HAP-1 (cell line): ENCODE measurements around the gene HAUS5.

Experiments
- DNase-seq, 2 experiments: peaks; one replicate each; pipeline ENCODE4 v3.0.0-alpha.2; 2016 to 2020; ENCODE audit warnings: low spot score in 2 of 2
- H3K27me3 ChIP-seq: fragments of 250-450 bp; sonication (Bioruptor Pico); 2 replicates; pipeline ENCODE4 v1.5.1; 2020; ENCODE audit warnings: low read depth, mild to moderate bottlenecking, moderate library complexity
- H3K36me3 ChIP-seq: fragments of 250-450 bp; sonication (Bioruptor Pico); replicated peaks from 2 replicates; pipeline ENCODE4 v1.5.1; 2020; ENCODE audit warnings: mild to moderate bottlenecking
- H3K4me1 ChIP-seq: fragments of 250-450 bp; sonication (Bioruptor Pico); 2 replicates; pipeline ENCODE4 v1.5.1; 2020; ENCODE audit warnings: mild to moderate bottlenecking
- H3K4me3 ChIP-seq: fragments of 250-450 bp; sonication (Bioruptor Pico); 2 replicates; pipeline ENCODE4 v1.5.1; 2020; ENCODE audit warnings: mild to moderate bottlenecking, moderate library complexity
- H3K9me3 ChIP-seq: fragments of 250-450 bp; sonication (Bioruptor Pico); 2 replicates; pipeline ENCODE4 v1.5.1; 2020; ENCODE audit warnings: mild to moderate bottlenecking, moderate library complexity
- in situ Hi-C: fragments of 300-500 bp; cut with MboI; formaldehyde crosslinking; loops from 3 replicates; pipeline ENCODE4 v1.14.3; 2020; ENCODE audit warnings: low sequenced_read_pairs, inconsistent platforms, mixed read lengths

HAUS5 gene

GRCh38 chr19:35656700-35657099 lies 44.2 kb downstream of the HAUS5 start:
- Histone ChIP-seq H3K4me1 (no peaks in the 10 kb centered on the region), H3K4me3 (no peak overlapping the region), H3K9me3 (no peaks in the 10 kb centered on the region), H3K36me3 (peaks cover 57% of the 10 kb centered on the region), H3K27me3 (no peaks in the 10 kb centered on the region)
- in situ Hi-C loops: no loop called here
- no peak for DNase-seq

- Histone ChIP-seq H3K4me3 (no peak overlapping the region), H3K4me1 (no peaks in the 10 kb centered on the region), H3K36me3 (peaks cover 50% of the 10 kb centered on the region), H3K9me3 (no peaks in the 10 kb centered on the region), H3K27me3 (no peaks in the 10 kb centered on the region)
- no peak for DNase-seq
- in situ Hi-C loops: no loop called here
Measured at GRCh38 chr19:35657904-35658700, 45.6 kb downstream of the HAUS5 start.

GRCh38 chr19:35661995-35662340 lies 49.4 kb downstream of the HAUS5 start:
- no peak for DNase-seq
- in situ Hi-C loops: no loop called here
- no peaks in the 10 kb centered on the region for H3K27me3 ChIP-seq
- no peaks in the 10 kb centered on the region for H3K9me3 ChIP-seq
- no peak overlapping the region for H3K4me3 ChIP-seq
- peaks cover 15% of the 10 kb centered on the region for H3K36me3 ChIP-seq
- peaks cover 4% of the 10 kb centered on the region for H3K4me1 ChIP-seq

- Histone ChIP-seq H3K4me3 (no peak overlapping the region), H3K36me3 (no peaks in the 10 kb centered on the region), H3K4me1 (peaks cover 4% of the 10 kb centered on the region), H3K9me3 (no peaks in the 10 kb centered on the region), H3K27me3 (0 out of 2 replicates have a peak, but pooled peaks cover 1% of the 10 kb centered on the region)
- in situ Hi-C loops: no loop called here
- DNase-seq: no peak
Measured at GRCh38 chr19:35663981-35664380, 51.4 kb downstream of the HAUS5 start.

DNA sequence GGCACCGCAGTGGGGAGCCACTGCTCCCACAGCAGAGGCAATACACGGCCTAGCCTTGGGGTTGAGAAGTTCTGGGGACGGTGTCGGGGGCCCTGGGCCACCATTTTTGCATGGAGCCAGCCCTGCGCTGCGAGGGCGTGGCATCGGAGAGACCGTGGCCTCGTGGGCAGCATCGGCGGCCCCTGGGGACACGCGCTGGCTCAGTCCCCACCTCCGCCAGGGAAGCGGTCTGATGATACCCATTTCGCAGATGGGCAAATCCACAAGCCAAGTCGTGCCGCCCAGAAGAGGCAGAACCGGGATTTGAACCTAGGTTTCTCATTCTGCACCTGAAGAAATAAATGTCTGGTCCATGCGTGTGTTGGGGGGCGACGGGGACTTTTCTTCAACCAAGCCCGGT lies 52.6 kb downstream of the HAUS5 start:
- in situ Hi-C loops: no loop called here
- no peak overlapping the region for H3K4me3 ChIP-seq
- no peaks in the 10 kb centered on the region for H3K36me3 ChIP-seq
- peaks cover 4% of the 10 kb centered on the region for H3K4me1 ChIP-seq
- H3K27me3 ChIP-seq: peaks cover 9% of the 10 kb centered on the region; the same call in 1 of the 2 replicates
- DNase-seq: no peak
- H3K9me3 ChIP-seq: no peaks in the 10 kb centered on the region

DNA sequence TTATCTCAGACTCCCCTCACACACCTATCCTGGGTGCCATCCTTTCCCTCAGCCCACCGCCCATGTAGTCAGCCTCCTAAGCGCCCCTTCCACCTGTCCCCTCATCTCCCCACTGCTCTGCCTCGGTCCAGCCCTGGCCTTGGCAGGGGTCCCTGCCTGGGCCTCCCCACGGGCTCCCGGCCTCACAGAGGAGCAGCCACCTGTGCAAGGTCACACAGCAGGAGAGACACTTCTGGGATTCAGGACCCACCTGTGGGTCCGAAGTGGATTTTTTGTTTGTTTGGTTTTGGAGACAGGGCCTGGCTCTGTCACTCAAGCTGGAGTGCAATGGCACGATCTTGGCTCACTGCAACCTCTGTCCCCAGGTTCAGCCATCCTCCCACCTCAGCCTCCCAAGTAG lies 53.1 kb downstream of the HAUS5 start:
- in situ Hi-C loops: no loop called here

DNA sequence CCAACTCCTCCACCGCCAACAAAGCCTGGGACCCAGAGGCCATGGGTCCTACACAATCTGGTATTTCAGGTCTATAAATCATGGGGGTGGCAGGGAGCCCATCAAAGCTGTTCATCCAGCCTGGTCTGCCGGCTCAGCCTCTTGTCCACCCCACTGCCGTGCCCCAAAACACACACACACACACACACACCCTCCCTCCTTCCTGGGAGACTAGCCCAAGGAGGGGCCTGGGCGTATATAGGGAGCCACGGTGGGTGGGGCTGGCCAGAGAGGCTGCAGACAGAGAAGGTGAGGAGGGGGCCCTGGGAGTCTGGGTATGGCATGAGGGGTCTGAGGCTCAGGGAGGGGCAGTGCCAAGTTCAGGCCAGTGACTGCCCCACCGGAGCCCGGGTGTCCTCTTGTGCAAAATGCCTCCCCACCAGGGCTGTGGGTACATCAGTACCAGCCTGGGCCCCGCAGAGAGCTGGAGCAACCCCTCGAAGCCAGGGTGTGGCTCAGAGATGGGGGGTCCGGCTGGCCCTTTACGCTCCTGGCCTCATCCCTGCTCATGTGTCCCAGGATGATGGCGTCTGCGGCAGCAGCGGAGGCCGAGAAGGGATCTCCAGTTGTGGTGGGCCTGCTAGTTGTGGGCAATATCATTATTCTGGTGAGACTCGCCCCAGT lies 53.8 kb downstream of the HAUS5 start, which contains the start of gene UPK1A:
Gene UPK1A (plus strand): TSS at position 267 of the 663 bp plus-strand sequence. CDS start 296 bp downstream, at position 563.
- Histone ChIP-seq H3K36me3 (no peaks in the 10 kb centered on the region), H3K4me3 (no peak within 1 kb of the TSS)
- no peak for DNase-seq

More for the DNA sequence above, 53.1 kb downstream of the HAUS5 start:
- Histone ChIP-seq H3K27me3 (peaks cover 9% of the 10 kb centered on the region; the same call in 1 of the 2 replicates), H3K36me3 (no peaks in the 10 kb centered on the region), H3K4me1 (peaks cover 4% of the 10 kb centered on the region), H3K4me3 (no peak overlapping the region), H3K9me3 (no peaks in the 10 kb centered on the region)
- DNase-seq: no peak

GRCh38 chr19:35669566-35669965 lies 57.0 kb downstream of the HAUS5 start:
- no peak for DNase-seq
- Histone ChIP-seq H3K4me3 (no peak overlapping the region), H3K4me1 (0 out of 2 replicates have a peak, but pooled peaks cover 2% of the 10 kb centered on the region), H3K9me3 (no peaks in the 10 kb centered on the region), H3K36me3 (no peaks in the 10 kb centered on the region), H3K27me3 (peaks cover 21% of the 10 kb centered on the region; the same call in 1 of the 2 replicates)
- in situ Hi-C loops: no loop called here

More for the DNA sequence above, 53.8 kb downstream of the HAUS5 start, which contains the start of gene UPK1A:
- Histone ChIP-seq H3K9me3 (no peaks in the 10 kb centered on the region), H3K4me1 (peaks cover 4% of the 10 kb centered on the region), H3K27me3 (peaks cover 14% of the 10 kb centered on the region; the same call in 1 of the 2 replicates)
- in situ Hi-C loops: no loop called here

DNA sequence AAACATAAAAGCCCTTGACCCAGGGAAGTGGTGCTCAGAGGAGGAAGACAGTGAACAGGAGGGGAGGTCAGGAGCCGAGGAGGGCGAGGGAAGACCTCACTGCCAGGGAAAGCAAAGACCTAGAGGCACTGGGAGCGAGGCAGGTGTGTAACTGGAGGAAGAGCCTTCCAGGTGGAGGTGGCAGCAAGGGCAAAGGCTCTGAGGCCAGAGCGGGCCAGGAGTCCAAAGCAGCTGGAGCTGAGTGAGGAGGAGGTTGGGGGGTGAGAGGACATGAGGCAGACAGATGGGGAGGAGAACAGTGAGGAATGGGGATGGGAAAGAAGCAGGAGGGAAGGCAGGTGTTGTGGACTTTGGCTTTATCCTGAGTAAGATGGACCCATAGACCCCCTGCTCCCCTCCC lies 57.4 kb downstream of the HAUS5 start:
- DNase-seq: no peak
- H3K9me3 ChIP-seq: no peaks in the 10 kb centered on the region
- 0 out of 2 replicates have a peak, but pooled peaks cover 2% of the 10 kb centered on the region for H3K4me1 ChIP-seq
- in situ Hi-C loops: no loop called here
- no peaks in the 10 kb centered on the region for H3K36me3 ChIP-seq
- H3K4me3 ChIP-seq: no peak overlapping the region
- H3K27me3 ChIP-seq: peaks cover 21% of the 10 kb centered on the region; the same call in 1 of the 2 replicates

DNA sequence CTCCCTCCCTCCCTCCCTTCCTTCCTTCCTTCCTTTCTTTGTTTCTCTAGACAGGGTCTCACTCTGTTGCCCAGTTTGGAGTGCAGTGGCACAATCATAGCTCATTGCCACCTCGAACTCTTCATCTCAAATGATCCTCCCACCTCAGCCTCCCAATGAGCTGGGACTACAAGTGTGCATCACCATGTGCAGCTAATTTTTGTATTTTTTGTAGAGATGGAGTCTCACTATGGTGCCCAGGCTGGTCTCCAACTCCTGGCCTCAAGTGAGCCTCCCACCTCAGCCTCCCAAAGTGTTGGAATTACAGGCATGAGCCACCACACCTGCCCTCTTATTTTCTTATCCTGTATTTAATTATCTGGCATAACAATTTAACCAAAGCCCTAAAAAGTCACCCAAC lies 58.2 kb downstream of the HAUS5 start:
- in situ Hi-C loops: no loop called here
- H3K4me3 ChIP-seq: no peak overlapping the region

GRCh38 chr19:35671818-35672217 lies 59.3 kb downstream of the HAUS5 start:
- no peaks in the 10 kb centered on the region for H3K36me3 ChIP-seq
- H3K4me3 ChIP-seq: no peak overlapping the region
- no peaks in the 10 kb centered on the region for H3K9me3 ChIP-seq
- in situ Hi-C loops: no loop called here
- H3K4me1 ChIP-seq: 0 out of 2 replicates have a peak, but pooled peaks cover 2% of the 10 kb centered on the region
- H3K27me3 ChIP-seq: peaks cover 21% of the 10 kb centered on the region; the same call in 1 of the 2 replicates
- DNase-seq: no peak

More for the DNA sequence above, 58.2 kb downstream of the HAUS5 start:
- peaks cover 21% of the 10 kb centered on the region; the same call in 1 of the 2 replicates for H3K27me3 ChIP-seq
- no peaks in the 10 kb centered on the region for H3K36me3 ChIP-seq
- DNase-seq: no peak
- H3K4me1 ChIP-seq: 0 out of 2 replicates have a peak, but pooled peaks cover 2% of the 10 kb centered on the region
- no peaks in the 10 kb centered on the region for H3K9me3 ChIP-seq

- peak; percentile 15 to 70 for DNase-seq
- Histone ChIP-seq H3K9me3 (no peaks in the 10 kb centered on the region), H3K4me1 (0 out of 2 replicates have a peak, but pooled peaks cover 2% of the 10 kb centered on the region), H3K36me3 (no peaks in the 10 kb centered on the region), H3K4me3 (peak overlapping the region; percentile 31), H3K27me3 (peaks cover 21% of the 10 kb centered on the region; the same call in 1 of the 2 replicates)
- in situ Hi-C loops: no loop called here
Measured at GRCh38 chr19:35673121-35673804, 60.7 kb downstream of the HAUS5 start.
